ENCODE results near the gene ARHGAP26.

The ARHGAP26 gene

GRCh38 chr5:142970440-142971030 is 200.4 kb downstream of the ARHGAP26 start:
- no peaks in the 10 kb centered on the region for H3K79me2 ChIP-seq (ENCODE audit: insufficient read depth, low read depth)
- H3K9ac ChIP-seq: no peak overlapping the region
- no peaks in the 10 kb centered on the region for H3K36me3 ChIP-seq (ENCODE audit: insufficient read depth)
- H3K4me3 ChIP-seq (IDR thresholded peaks at IDR 0.05; ENCODE audit: insufficient read depth, low read depth, low read length): no peak overlapping the region
- TF ChIP-seq CTCF (conservative IDR thresholded peaks at IDR 0.05; ENCODE audit: low read depth, low read length): no peak
- no peak overlapping the region for H2AFZ ChIP-seq (ENCODE audit: low read depth)
- H4K20me1 ChIP-seq (ENCODE audit: insufficient read depth): no peaks in the 10 kb centered on the region
- H3K4me1 ChIP-seq (ENCODE audit: low read depth, poor library complexity, severe bottlenecking): no peaks in the 10 kb centered on the region
- H3K4me2 ChIP-seq: no peak overlapping the region
- H3K27me3 ChIP-seq (ENCODE audit: insufficient read depth, low read depth): no peaks in the 10 kb centered on the region
- H3K27ac ChIP-seq: no peak overlapping the region

- Histone ChIP-seq H3K4me2 (no peak overlapping the region), H3K4me3 (IDR thresholded peaks at IDR 0.05; ENCODE audit: insufficient read depth, low read depth, low read length) (no peak overlapping the region), H3K27ac (no peak overlapping the region), H2AFZ (ENCODE audit: low read depth) (no peak overlapping the region), H3K9ac (no peak overlapping the region), H3K4me1 (ENCODE audit: low read depth, poor library complexity, severe bottlenecking) (no peaks in the 10 kb centered on the region), H3K27me3 (ENCODE audit: insufficient read depth, low read depth) (no peaks in the 10 kb centered on the region), H4K20me1 (ENCODE audit: insufficient read depth) (no peaks in the 10 kb centered on the region), H3K36me3 (ENCODE audit: insufficient read depth) (no peaks in the 10 kb centered on the region), H3K79me2 (ENCODE audit: insufficient read depth, low read depth) (no peaks in the 10 kb centered on the region)
- TF ChIP-seq CTCF (conservative IDR thresholded peaks at IDR 0.05; ENCODE audit: low read depth, low read length): no peak
Measured at GRCh38 chr5:142971303-142972013, 201.3 kb downstream of the ARHGAP26 start.

- no peaks in the 10 kb centered on the region for H3K4me1 ChIP-seq (ENCODE audit: low read depth, poor library complexity, severe bottlenecking)
- H3K4me3 ChIP-seq (IDR thresholded peaks at IDR 0.05; ENCODE audit: insufficient read depth, low read depth, low read length): no peak overlapping the region
- no peak for TF ChIP-seq CTCF (conservative IDR thresholded peaks at IDR 0.05; ENCODE audit: low read depth, low read length)
Measured at GRCh38 chr5:142972064-142972570, 201.9 kb downstream of the ARHGAP26 start.

GRCh38 chr5:142973932-142974331 is 203.8 kb downstream of the ARHGAP26 start:
- H4K20me1 ChIP-seq (ENCODE audit: insufficient read depth): no peaks in the 10 kb centered on the region
- no peak overlapping the region for H3K4me2 ChIP-seq
- H3K4me3 ChIP-seq (IDR thresholded peaks at IDR 0.05; ENCODE audit: insufficient read depth, low read depth, low read length): no peak overlapping the region
- H3K4me1 ChIP-seq (ENCODE audit: low read depth, poor library complexity, severe bottlenecking): no peaks in the 10 kb centered on the region
- no peak for TF ChIP-seq CTCF (conservative IDR thresholded peaks at IDR 0.05; ENCODE audit: low read depth, low read length)
- H3K27ac ChIP-seq: no peak overlapping the region
- no peak overlapping the region for H3K9ac ChIP-seq
- no peaks in the 10 kb centered on the region for H3K79me2 ChIP-seq (ENCODE audit: insufficient read depth, low read depth)
- H3K36me3 ChIP-seq (ENCODE audit: insufficient read depth): no peaks in the 10 kb centered on the region
- H3K27me3 ChIP-seq (ENCODE audit: insufficient read depth, low read depth): no peaks in the 10 kb centered on the region
- no peak overlapping the region for H2AFZ ChIP-seq (ENCODE audit: low read depth)

More at GRCh38 chr5:142972064-142972570, 201.9 kb downstream of the ARHGAP26 start:
- Histone ChIP-seq H4K20me1 (ENCODE audit: insufficient read depth) (no peaks in the 10 kb centered on the region), H3K27me3 (ENCODE audit: insufficient read depth, low read depth) (no peaks in the 10 kb centered on the region), H3K36me3 (ENCODE audit: insufficient read depth) (no peaks in the 10 kb centered on the region), H3K9ac (no peak overlapping the region), H3K27ac (no peak overlapping the region), H3K4me2 (no peak overlapping the region), H2AFZ (ENCODE audit: low read depth) (no peak overlapping the region), H3K79me2 (ENCODE audit: insufficient read depth, low read depth) (no peaks in the 10 kb centered on the region)
